NCI-H1930 (cell line): Measurements from ENCODE around the gene LAMA1.
A peak's percentile ranks its signal among the peaks of the same experiment; 100 is the strongest.

Experiments used
- DNase-seq, 2 experiments: peaks; one replicate each; lab custom pipeline; 2025; lab: John Stamatoyannopoulos, UW

Gene LAMA1

DNA sequence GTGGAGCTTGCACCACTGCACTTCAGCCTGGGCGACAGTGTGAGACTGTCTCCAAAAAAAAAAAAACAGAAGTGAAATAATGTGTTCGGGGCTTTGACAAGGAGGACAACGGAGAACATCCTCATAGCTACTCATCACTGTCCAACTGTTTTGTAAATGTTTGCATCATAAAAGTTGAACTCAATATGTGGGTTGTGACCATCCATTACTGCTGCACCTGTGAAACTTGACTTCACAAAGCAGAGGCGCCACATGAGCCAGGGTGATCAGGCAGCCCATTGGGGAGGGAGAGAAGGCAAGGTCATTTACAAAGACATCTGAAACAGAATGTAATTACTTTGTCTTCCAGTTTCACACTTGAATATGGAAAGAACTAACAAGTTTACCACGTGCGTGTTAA is 61.6 kb downstream of the LAMA1 start:
- DNase-seq, result no peak

- DNase-seq, result no peak
These were observed 67.6 kb downstream of the LAMA1 start for GRCh38 chr18:7049951-7050350.

- DNase-seq, result no peak
These were observed 69.5 kb downstream of the LAMA1 start for GRCh38 chr18:7048081-7048480.

- DNase-seq, result no peak
These were observed 70.3 kb downstream of the LAMA1 start for GRCh38 chr18:7047336-7047735.

GRCh38 chr18:7038330-7038851 is 79.2 kb downstream of the LAMA1 start:
- DNase-seq, result no peak

- DNase-seq, result no peak
These were observed 80.1 kb downstream of the LAMA1 start for GRCh38 chr18:7037470-7037869.

DNA sequence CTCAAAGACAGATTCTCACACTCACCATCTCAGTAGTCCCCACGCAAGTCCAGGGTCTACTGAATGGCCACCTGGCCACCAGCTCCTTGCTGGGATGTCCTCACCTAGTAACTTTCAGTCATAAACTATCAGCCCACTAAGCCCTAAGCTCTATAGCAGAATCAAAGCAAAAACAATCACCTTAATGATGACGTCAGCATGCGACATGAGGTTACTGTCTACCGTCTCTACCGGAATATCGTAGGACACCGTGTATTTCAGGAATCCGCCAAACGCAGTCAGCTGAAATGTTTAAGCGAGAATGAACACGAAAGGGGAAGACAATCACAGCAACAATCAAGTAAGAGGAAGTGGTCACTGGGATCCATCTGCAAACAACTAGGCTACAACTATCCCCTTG is 81.8 kb downstream of the LAMA1 start:
- DNase-seq, result no peak

DNA sequence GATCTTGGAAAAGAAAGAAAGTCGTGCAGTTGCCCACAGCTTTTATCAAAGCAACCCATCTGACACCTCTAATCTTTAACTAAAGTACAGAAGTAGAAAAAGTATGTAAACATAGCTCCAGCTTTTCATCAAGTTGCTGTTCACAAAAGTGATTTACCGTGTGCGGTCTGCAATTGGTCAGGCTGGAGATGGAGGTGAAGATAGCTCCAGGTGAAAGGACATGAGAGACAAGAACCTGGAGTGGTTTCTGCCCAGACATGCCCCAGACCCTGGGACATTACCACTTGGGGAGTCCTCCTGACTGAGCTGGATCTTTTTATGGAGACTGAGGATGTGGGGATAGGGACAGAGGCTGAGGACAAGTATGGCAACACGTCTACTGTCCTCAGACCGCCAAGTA is 82.7 kb downstream of the LAMA1 start:
- DNase-seq, result no peak

DNA sequence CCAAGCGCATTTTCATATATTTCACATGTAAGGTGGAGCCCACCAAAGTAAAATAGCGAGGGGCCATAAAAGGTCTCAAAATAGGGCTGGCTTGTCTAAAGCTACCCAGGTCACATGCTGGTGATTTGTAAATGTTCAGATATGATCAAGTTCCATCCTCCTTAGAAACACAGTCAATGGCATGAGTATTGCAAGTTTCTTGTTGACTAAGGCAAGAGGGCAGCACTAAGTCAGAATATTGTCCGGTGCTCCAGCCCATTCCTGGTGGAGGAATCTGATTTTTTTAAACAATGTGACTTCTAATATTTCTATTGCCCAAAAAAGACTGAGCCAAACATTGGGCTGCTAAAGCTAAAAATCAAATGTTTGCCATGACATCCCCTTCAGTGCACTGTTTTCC is 85.1 kb downstream of the LAMA1 start:
- no peak for DNase-seq

DNA sequence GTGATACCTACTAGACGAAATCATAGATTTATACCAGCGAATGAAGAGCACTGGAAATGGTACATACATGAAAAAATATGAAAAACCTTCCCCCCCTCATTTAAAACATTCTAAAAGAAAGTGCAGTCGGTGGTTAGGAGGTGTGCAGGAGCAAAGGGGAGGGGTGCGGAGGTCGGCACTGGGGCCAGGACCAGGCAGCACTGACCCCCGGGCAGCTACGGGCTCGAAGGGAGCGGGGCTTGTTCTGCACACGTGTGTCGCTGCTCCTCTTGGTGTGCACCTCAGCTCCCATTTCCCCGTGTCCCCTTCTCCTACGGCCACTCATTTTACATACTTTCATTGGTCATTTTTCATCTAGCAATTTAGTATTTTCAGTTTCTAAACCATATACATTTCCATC is 89.0 kb downstream of the LAMA1 start:
- DNase-seq, result no peak

DNA sequence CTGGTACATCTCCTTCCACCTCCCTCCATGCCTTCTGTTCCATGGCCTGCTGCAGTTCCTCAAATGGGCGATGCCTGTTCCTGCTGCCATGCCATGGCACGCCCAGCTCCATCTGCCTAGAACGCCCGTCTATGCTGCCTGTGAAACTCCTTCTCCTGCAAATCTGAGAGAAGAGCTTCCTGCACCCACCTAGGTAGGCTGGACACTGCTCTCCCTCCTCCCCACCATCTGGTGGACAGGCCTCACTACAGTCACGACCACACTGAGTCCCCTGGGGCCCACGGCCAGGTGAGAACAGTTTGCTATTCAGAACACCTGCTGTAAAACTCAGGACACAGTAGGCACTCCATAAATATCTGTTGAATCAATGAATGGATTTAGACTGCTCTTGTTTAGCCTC is 92.4 kb downstream of the LAMA1 start:
- no peak for DNase-seq

DNA sequence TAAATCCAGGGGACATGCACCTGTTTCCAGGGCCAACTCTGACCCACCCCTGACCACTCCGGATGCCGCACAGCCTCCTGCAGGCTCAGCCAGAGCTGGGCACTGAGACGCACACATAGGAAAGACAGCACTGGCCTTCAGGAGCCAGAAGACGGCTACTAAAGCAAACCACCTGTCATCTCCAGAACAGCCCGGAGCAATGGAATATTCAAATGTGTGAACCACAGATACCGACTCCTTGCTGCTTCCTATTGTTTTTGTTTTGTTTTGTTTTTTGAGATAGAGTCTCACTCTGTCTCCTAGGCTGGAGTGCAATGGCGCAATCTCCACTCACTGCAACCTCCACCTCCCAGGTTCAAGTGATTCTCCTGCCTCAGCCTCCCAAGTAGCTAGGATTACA is 94.0 kb downstream of the LAMA1 start:
- no peak for DNase-seq

DNA sequence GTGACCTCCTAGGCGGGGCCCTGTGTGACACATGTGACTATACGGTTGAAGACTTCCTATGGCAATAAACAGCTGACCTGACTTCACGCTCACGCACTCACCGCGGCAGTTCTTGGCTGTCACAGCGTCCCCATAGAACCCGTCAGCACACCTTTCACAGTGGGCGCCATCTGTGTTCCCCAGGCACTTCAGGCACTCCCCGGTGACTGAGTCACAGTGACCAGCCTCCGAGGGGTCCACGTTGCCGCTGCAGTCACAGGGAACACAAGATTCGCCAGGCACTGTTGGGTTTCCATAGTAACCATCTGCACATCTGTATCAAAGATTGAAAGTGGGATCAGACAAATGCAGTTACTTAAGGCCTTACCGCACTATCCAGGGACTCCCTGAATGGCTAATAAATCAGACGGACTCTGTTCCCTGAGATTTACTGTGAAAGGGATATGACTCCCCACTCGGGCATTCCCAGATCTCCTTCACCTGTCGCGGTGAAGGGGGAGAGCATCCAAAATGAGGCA is 94.5 kb downstream of the LAMA1 start:
- DNase-seq, result no peak

DNA sequence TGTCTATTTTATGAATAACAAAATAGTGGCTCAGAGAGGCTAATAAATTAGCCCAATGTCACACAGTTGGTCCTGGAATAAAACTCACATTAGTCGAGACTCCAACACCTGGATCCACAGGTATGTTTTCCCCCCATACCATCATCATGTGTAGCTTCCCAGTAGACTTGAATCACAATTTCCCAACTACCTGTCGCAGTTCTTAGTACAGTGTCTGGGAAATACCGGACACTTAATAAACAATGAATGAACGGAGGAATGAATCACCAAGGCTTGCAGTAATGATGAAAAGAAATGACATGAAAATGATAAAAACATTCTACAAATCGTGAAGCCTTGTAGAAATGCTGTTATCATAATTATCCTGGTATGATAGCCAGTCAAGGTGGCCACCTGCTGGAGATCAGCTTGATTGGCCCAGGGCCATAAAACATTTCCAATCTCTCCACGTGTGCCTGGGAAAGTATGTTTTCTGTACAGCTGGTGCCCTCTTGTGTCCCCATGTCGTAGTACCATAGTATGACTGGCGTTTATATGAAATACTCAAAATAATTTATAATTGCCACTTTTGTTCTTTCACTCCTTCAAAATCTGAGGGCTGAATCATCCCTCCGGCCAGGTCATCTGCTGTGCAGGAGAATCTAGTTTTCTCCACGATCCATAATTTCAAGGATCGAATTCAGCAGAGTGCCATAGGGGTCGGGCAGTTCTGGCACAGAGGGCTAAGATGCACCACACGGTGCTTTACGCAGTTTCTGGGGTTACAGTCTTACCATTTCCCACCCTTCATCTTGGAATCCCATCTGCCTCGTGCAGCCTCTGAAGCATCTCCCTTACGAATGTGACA is 95.4 kb downstream of the LAMA1 start:
- peak; percentile 2 to 4 for DNase-seq

GRCh38 chr18:7020995-7021777 is 96.4 kb downstream of the LAMA1 start:
- no peak for DNase-seq

- no peak for DNase-seq
These were observed 100.6 kb downstream of the LAMA1 start for GRCh38 chr18:7017013-7017412.

- DNase-seq, result no peak
These were observed 106.5 kb downstream of the LAMA1 start for GRCh38 chr18:7011142-7011541.

- DNase-seq, result no peak
These were observed 113.6 kb downstream of the LAMA1 start for GRCh38 chr18:7004009-7004408.

- no peak for DNase-seq
These were observed 115.5 kb downstream of the LAMA1 start for GRCh38 chr18:7002107-7002506.

DNA sequence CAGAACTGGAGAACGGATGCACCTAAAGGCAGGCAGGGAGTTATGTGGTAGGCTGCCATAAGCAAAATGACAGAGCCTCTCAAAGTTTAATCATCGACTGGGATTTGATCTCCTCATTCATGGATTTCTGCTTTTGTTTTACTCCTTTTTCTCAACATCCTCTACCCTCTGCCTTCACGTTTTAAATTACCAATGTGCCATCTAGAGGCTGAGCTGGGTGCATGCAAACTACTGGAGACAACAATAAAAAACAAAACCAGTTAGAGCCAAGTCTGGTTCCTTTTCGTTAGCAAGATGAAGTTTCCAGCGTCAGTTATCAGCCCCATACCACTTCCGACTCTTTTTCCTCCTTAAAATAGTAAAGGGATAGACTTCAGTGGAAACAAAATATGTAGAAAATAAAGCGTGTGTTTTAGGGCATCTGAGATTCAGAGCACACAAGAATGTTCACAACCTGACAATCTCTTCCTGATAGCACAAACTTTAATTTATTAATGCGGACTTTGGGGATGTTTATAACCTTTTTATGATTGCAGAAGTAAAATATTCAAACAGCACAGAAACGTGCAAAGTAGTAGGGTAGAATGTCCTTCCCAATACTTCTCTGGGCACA is 117.0 kb downstream of the LAMA1 start:
- DNase-seq, result no peak

GRCh38 chr18:6997808-6998207 is 119.8 kb downstream of the LAMA1 start:
- no peak for DNase-seq

- DNase-seq, result no peak
These were observed 122.7 kb downstream of the LAMA1 start for GRCh38 chr18:6994771-6995430.
